HG02623 (cell line): Measurements from ENCODE around the gene LHX2.

Experiments
- ATAC-seq: cut with Tn5 transposase; IDR thresholded peaks from one replicate; pipeline ENCODE4 v1.9.1; 2021; ENCODE audit warnings: moderate library complexity; ENCODE audit not compliant: unreplicated experiment

Gene LHX2

DNA sequence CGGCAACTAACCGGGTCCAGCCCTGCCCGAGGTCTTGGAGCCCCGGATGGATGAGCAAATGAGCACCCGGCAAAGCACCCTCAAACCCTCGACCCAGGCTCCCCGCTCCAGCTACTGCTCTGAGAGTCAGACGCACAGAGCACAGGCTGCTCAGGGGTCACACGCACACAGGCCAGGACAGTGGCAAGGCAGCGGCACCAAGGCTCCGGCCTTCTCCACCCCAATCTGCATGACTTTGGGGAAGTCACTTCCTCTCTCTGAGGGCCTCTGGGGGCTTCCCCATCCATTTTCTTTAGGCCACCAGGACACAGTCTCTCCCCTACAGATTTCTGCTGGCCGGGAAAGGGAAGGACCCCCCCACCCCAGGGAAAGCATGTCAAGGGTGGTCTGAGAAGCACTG, 18.0 kb downstream of the LHX2 start:
- ATAC-seq, result no peak

DNA sequence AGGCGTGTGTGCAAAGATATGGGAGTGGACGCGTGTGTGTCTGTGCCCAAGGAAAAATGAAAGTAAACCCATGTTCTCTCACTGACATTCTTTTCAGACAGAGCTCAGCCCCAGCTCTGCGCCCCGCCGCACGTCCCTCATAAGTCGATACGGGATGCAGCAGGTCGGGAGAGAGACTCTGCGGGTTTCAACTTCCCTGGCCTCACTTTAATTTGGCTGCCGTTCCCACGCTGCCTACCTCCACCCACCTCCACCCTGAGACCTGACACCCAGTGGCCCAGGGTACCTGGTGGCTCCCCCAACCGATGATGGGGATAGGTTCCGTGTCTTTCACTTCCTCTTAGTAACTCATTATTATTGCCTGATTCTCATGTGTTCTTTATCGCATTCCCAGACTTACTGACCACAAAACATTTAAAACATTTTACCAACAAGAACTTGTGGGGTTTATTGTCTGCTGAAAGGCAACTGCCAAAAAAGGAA, 19.4 kb downstream of the LHX2 start:
- no peak for ATAC-seq

- ATAC-seq, result no peak
Measured at GRCh38 chr9:124032247-124032646, 20.7 kb downstream of the LHX2 start.

- ATAC-seq, result no peak
Measured at GRCh38 chr9:124033348-124033747, 21.8 kb downstream of the LHX2 start.

- ATAC-seq, result no peak
Measured at GRCh38 chr9:124033967-124034366, 22.4 kb downstream of the LHX2 start.

DNA sequence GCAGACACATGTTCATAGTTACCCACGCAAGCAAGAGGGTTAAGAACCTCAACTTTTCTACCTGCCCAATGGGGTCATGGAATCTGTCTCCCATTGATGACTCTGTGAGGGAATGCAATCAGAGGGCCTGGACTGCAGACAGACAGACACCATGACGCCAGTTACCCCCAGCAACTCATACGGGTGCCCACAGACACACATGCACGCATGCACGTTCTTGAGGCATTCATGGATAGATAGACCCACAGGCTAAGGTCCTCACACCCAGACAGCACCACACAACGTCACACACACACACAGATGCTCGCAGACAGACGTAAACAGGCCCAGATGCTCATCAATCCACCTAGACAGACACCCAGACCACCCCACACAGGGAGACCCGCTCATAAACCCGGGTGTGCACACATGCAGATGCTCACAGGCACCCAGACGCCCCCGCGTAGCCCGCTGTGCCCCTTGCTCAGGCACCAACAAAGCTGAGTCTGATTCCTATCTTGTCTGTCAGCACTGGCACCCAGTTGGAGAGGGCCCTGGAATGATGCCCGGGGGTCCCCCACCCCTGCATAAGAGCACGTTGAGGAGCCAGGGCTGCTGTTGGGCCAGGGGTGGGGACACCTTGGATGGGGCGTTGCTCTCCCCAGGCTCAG, 23.6 kb downstream of the LHX2 start:
- ATAC-seq, result no peak

DNA sequence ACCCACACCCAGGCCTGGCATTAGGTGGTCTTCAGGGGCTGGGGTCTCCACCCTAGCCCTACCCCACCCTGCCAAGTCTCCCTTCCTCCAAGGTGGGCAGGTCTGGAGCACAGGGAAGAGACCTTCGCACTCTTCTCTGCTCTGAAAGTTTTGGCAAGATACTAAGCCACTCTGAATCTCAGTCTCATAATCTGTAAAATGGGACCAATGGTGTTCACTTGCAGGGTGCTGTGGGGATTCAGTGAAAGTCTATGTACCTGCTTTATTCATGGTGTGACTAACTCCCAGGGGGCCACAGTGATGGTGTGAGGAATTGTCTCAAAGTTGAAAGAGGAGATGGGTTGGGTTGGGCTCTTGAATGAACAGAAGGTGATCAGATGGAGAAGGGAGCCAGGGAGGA, 25.0 kb downstream of the LHX2 start:
- no peak for ATAC-seq

GRCh38 chr9:124037790-124038189, 26.2 kb downstream of the LHX2 start:
- ATAC-seq, result no peak

DNA sequence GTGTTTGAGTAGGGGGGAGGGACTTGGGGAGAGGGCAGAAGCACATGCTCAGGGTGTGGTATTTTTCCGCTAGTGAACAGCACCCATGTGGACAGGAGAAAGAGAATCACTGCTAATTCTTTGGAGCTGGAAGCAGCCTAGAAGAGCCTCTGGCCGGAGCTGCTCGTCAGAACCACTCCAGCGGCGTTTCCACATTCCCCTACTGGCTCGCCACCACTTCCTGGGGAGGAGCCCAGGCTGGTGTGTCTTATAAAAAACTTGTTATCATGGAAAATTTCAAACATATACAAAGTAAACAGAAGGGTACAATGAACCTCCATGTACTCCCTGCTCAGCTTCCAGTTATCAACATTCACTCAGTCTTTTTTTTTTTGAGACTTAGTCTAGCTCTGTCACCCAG, 26.7 kb downstream of the LHX2 start:
- ATAC-seq, result no peak

DNA sequence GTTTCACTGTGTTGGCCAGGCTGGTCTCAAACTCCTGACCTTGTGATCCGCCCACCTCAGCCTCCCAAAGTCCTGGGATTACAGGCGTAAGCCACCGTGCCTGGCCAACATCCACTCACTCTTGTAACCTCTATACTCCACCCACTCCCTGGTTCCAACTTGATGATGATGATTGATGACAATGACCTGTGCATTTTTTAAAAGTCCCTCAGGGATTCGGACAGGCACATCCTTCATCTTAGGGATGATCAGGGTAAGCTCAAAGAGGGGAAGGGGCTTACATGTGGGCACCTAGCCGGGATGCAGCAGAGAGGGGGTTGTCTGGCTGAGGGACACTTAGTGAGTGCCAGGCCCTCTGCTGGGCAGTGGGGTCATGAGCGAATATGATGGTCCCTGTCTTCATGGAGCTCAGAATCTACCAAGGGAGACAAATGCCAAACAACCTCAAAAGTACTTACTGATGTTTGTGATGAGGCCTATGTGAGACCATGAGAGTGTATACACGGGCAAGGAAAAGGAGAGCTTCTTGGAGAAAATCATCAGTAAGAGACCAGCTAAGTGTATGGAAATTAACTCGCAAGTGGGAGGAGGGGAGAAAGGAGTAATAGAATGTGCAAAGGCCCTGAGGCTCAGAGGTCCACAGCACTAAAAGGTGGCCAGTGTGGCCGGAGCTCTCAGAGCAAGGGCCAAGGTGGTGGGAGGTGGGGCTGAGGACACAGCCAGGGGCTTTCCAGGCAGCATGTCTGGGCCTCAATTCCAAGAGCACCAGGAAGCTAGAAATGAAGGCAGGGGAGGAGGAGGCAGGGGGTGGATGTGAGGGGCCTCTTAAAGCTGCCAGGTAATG, 27.4 kb downstream of the LHX2 start:
- ATAC-seq, result no peak

GRCh38 chr9:124040186-124040931, 28.8 kb downstream of the LHX2 start:
- no peak for ATAC-seq

- no peak for ATAC-seq
Measured at GRCh38 chr9:124040935-124041816, 29.6 kb downstream of the LHX2 start.

DNA sequence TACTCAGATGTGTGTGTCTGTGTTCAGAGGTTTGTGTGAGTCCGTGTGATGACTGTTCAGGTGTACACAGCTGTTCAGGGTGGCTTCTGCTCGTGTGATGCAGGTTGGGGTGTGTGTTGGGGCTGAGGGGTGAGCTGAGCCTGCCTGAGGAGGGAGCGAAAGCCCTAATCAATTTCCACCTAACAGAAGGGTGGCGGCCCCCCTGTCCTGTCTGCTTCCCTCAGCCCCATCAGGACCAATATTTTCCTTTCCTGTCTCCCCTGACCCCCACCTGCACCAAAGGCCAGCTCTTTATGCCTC, 30.2 kb downstream of the LHX2 start:
- no peak for ATAC-seq

- no peak for ATAC-seq
Measured at GRCh38 chr9:124042201-124042721, 30.7 kb downstream of the LHX2 start.

DNA sequence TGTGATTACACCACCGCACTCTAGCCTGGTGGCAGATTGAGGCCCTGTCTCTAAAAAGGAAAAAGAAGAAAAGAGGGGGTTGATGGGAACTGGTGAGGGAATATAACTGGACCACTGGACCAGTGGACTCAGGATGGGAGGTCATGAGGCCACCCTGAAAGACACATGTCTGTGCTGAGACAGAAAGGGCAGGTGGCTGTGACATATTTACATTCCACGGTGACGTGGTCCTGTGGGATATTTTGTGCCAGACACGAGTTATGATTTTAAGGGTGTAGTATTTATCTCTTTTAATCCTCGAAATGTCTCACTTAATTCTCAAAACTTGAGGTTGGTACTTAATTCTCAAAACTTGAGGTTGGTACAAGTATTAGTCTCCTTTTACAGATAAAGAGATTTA, 32.9 kb downstream of the LHX2 start:
- ATAC-seq, result no peak

GRCh38 chr9:124045076-124045829, 33.7 kb downstream of the LHX2 start:
- ATAC-seq, result no peak

GRCh38 chr9:124045830-124046177, 34.2 kb downstream of the LHX2 start:
- no peak for ATAC-seq

DNA sequence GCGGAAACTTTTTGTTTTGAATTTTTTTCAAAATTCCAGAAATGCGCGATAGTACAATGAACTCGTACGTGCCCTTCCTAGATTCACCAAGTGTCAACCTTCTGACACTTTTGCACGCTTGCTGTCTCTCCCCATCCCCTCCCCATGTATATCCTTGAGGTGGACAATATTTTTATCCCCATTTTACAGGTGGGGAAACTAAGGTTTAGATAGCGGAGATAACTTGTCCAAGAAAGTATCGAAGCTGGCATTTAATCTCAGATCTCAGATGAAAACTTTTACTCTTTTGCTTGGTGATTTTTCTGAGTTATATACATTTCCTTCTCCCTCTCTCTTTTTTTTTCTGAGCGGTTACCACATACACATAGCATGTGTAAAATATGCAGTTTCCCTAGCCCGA, 34.6 kb downstream of the LHX2 start:
- ATAC-seq, result no peak

DNA sequence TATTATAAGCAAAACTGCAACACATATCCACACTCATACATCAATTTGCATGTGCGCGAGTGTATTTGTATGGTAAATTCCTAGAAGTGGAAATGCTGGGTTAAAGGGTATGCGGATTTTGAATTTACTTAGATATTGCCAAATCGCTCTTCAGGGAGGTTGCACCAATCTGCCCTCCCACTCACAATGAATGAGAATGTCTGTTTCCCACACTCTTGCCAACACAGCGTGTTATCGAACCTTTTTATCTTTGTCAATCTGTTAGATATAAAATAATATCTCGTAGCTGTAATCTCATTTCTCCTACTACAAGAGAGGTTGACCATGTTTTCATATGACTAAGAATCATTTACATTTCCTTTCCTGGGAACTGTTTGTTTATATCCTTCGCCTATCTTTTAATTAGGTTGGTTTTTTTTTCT, 35.7 kb downstream of the LHX2 start:
- no peak for ATAC-seq

DNA sequence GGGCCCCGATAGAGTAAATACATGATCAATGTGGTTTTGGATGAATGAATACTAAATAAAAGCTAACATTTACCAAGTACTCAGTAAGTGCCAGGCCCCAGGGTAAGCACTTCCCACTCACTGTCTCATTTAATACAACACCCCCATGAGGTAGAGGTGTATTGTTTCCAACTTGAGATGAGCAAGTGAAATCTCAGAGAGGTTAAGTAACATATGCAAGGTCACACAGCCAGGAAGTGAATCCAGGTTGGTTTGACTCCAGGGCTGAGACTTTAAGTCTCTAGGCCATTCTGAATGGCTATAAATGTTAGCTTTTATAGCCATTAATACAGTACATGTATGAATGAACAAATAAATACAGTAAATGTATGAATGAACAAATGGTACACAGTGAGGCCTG, 39.4 kb downstream of the LHX2 start:
- ATAC-seq, result no peak
